GM18508 (cell line): ENCODE measurements around the gene ZNF506.
"Not testable (repeated sequence)": the region's sequence is repeated elsewhere in the genome, so short reads cannot be mapped to it uniquely, and the experiment has no call there.

Source experiments
- ATAC-seq: cut with Tn5 transposase; IDR thresholded peaks from one replicate; pipeline ENCODE4 v1.9.1; 2021; ENCODE audit warnings: moderate number of reproducible peaks; ENCODE audit not compliant: insufficient read depth, unreplicated experiment

ZNF506 gene

GRCh38 chr19:19821366-19821951 lies at the start of gene ZNF506:
Gene ZNF506, minus strand, starts transcription at chr19:19821750. Its CDS starts 147 bp downstream, at chr19:19821603.
- ATAC-seq, result peak; percentile 61

- not testable (repeated sequence) for ATAC-seq
Measured at GRCh38 chr19:19870086-19870485, 48.5 kb upstream of the ZNF506 start.

DNA sequence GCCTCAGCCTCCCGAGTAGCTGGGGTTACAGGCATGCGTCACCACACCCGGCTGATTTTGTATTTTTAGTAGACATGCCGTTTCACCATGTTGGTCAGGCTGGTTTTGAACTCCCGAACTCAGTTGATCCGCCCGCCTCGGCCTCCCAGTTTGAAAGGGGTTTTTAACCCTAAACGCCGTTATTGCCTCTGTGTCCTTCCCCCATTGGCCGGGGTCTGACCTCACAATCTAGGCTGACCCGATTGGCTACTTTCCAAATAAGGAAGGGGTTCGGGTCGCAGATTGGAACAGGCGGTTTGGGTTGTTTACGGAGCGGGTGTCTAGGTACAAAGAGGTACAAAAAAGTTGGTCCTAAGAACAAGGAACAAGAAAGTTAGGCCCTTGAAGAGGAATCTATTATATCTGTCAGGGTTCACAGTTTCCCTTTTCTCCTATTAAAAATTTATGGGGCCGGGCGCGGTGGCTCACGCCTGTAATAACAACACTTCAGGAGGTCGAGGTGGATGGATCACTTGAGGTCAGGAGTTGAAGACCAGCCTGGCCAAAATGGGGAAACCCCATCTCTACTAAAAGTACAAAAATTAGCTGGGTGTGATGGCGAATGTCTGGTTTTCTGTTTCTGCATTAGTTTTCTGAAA lies 45.2 kb upstream of the ZNF506 start:
- no peak for ATAC-seq

- peak; percentile 98 for ATAC-seq
Measured at GRCh38 chr19:19865750-19866610, 44.4 kb upstream of the ZNF506 start, which contains the start of gene ZNF253. Gene ZNF253, plus strand, starts transcription at chr19:19865882. Its CDS starts 115 bp downstream, at chr19:19865997.

DNA sequence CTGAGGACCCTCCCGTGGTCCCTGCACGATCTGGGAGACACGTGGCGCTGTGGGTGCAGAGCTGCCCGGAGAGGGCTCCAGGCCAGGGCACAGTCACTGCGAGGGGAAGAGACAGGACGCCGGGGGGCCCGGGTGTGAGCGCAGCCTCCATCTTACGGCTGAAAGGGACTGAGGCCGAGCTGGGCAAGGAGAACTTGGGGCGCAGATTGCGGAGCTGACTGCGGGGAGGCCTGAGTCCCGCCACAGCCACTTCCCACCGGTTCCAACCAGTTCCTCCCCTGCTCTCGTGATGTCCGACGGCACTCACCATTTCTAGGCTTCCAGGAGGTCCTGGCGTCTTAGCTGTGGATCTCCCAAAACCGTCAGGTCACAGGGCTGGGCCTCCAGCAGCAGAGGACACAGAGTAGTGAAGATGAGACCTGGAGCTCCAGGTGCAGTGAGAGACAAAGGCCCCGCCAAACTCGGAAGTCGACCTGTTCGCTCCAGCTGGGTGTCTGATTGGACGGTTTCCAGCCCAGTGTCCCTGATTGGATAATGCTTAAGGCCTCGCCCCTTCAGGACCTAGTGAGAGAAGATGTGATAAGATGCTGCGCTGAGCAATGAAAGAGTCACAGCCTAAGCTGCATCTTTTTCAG lies 39.3 kb upstream of the ZNF506 start:
- ATAC-seq, result no peak

- no peak for ATAC-seq
Measured at GRCh38 chr19:19858751-19859150, 37.2 kb upstream of the ZNF506 start.

DNA sequence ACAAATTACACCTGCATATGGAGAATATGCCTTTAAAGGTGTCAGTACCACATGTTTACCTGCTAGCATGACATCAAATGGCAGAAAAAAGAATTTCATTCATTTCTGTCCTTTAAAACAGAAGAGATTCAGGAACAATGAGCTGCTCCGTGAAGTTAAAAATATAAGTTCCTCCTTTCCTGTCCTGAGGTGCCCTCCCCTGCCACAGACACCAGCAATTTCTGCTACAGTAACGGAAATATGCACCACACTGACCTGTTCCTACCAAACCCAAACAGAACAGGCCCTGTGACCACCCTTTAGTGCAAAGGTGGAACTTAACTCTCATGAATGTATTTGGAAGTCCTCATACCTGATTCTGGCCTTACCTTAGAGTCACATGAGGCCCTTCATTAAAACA lies 30.2 kb upstream of the ZNF506 start:
- not testable (repeated sequence) for ATAC-seq

- ATAC-seq, result no peak
Measured at GRCh38 chr19:19849056-19849455, 27.5 kb upstream of the ZNF506 start.

DNA sequence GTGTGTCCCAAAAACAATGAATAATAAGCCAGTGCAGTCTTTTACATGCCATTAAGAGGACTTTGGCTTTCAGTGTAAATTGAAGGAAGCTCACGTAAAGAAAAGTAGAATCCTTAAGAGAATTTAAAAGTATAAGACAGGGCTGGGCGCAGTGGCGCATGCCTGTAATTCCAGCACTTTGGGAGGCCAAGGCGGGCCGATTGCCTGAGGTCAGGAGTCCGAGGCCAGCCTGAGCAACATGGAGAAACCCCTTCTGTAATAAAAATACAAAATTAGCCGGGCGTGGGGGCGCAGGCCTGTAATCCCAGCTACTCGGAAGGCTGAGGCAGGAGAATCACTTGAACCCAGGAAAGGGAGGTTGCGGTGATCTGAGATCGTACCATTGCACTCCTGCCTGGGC lies 26.2 kb upstream of the ZNF506 start:
- no peak for ATAC-seq

GRCh38 chr19:19835560-19836038 lies 14.0 kb upstream of the ZNF506 start:
- no peak for ATAC-seq

DNA sequence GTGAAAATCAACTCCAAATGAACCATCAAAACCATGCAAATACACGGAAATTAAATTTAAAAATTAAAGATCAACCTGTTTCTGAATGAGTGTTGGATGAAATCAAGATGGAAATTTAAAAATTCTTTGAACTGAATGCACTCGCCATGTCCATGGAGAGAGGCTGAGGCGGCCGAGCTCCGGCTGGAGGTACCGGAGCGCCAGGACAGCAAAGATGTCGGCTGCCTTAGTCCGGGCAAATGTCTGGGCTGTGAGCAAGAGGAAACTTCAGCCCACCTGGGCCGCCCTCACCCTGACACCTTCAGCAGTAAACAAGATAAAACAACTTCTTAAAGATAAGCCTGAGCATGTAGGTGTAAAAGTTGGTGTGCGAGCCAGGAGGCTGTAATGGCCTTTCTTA lies 5.3 kb upstream of the ZNF506 start:
- no peak for ATAC-seq

DNA sequence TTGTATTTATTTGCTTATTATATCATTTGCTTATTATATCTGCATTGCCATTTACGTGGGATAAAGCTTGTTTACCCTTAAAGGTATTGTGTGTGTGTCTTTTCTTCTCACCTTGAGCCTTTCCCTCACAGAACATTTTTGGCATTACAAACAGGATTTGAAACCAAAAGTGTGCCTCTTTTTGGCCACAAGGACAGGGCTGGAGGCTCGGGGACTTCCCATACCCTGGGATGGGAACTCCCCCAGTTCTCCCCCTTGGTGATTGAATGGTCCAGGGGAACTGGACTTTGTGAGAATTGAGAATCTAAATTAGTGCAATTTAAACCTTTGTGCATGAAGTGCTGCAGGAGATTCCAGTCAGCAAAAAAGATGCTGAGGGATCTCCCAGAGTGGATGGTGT lies 2.4 kb upstream of the ZNF506 start:
- ATAC-seq, result no peak

- ATAC-seq, result not testable (repeated sequence)
Measured at GRCh38 chr19:19821976-19822375, 426 bp upstream of the ZNF506 start.

DNA sequence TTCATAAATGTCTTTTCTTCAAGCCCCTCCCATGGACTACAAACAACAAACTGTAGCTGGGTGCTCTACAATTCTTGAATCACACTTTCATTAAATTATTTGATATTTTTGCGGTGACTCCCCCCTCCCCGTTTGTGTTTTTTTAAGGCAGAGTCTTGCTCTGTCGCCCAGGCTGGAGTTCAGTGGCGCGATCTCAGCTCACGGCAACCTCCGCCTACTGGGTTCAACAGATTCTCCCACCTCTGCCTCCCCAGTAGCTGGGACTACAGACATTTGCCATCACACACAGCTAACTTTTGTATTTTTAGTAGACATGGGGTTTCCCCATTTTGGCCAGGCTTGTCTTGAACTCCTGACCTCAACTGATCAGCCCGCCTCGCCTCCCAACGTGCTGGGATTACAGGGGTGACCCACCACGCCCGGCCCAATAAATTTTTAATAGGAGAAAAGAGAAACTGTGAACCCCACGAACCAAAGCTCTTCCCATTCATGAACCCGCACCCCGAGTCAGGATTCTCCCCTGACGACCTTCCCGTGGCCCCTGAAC lies 703 bp downstream of the ZNF506 start:
- ATAC-seq, result no peak

GRCh38 chr19:19817357-19817756 lies 4.2 kb downstream of the ZNF506 start:
- ATAC-seq, result no peak

GRCh38 chr19:19816679-19817078 lies 4.9 kb downstream of the ZNF506 start:
- ATAC-seq, result no peak

- ATAC-seq, result not testable (repeated sequence)
Measured at GRCh38 chr19:19811999-19812398, 9.6 kb downstream of the ZNF506 start.

DNA sequence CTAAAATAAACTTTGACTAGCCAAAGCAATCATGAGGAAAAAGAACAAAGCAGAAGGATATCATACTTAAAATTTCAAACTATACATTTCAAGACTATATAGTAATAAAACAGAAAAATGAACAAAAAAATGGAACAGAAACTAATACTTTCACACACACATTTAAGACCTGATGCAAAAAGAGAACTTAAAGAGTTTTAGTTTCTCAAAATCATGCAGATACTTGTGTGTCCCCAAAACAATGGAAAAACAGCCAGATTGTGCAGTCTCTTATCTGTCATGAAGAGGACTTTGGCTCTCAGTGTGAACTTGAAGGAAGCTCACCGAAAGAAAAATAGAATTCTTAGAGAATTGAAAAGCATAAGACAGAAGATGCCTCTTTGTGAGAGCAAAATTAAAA lies 16.1 kb downstream of the ZNF506 start:
- ATAC-seq, result no peak

- no peak for ATAC-seq
Measured at GRCh38 chr19:19788015-19788414, 33.5 kb downstream of the ZNF506 start.

DNA sequence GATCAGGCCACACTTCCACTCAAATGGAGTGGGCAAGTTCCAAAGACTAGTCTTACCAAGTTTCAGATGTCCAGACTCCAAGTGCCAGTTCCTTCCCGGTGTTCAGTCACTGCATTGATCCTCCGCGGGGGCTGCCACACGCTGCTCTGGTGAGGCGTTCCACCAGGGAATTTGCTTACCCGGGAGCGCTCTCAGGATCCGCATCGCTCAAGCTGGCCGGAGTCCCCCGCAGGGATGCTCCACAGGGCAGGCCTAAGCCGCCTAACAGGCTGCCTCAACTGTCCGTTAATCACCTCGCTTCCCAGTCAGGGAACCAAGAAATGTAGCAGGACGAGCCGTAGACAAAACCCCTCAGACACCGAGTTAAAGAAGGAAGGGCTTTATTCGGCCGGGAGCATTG lies 36.1 kb downstream of the ZNF506 start:
- not testable (repeated sequence) for ATAC-seq
